Gastrocnemius medialis (tissue), 4 donors: ENCODE data around the gene EEF1A2. TPM values are rescaled to one million over a fixed set of nuclear protein-coding genes. Genes with fewer than 3 reads are reported as not detected.
"Not testable (repeated sequence)": the region's sequence is repeated elsewhere in the genome, so short reads cannot be mapped to it uniquely, and the experiment has no call there.

ENCODE experiments used
- ATAC-seq, 2 donors: fragments of 150-250 bp; one replicate each; pipeline ENCODE4 v1.9.1; 2016
- DNase-seq, 2 donors: peaks; one replicate each; pipeline ENCODE4 v3.0.0-alpha.2; 2019
- H3K27ac ChIP-seq, 4 donors: fragments of 200-600 bp; sonication (generic); 1 replicate in 1 of 4; 2 replicates in 3 of 4; pipeline ENCODE4 v1.5.1; 2016 to 2018; ENCODE audit warnings: mild to moderate bottlenecking in 2 of 4, moderate library complexity in 1 of 4
- H3K27me3 ChIP-seq, 3 donors: fragments of 200-600 bp; sonication (generic) in 2 of 3; 1 replicate in 1 of 3; 2 replicates in 2 of 3; pipeline versions ENCODE4 v1.5.1 to v1.6.0; 2016 to 2019; ENCODE audit warnings: mild to moderate bottlenecking in 1 of 3, moderate library complexity in 1 of 3
- H3K36me3 ChIP-seq, 2 donors: fragments of 200-600 bp; sonication (generic) in 1 of 2; one replicate each; pipeline ENCODE4 v1.5.1; 2017 to 2018
- H3K4me1 ChIP-seq, 2 donors: fragments of 200-600 bp; sonication (generic) in 1 of 2; one replicate each; pipeline ENCODE4 v1.5.1; 2016 to 2017; ENCODE audit warnings: mild to moderate bottlenecking in 2 of 2
- H3K4me3 ChIP-seq, 4 donors: fragments of 200-600 bp; sonication (generic) in 3 of 4; 1 replicate in 1 of 4; 2 replicates in 3 of 4; pipeline ENCODE4 v1.5.1; 2016 to 2019; ENCODE audit warnings: mild to moderate bottlenecking in 2 of 4
- H3K9me3 ChIP-seq, 3 donors: fragments of 200-600 bp; sonication (generic) in 2 of 3; 1 replicate in 1 of 3; 2 replicates in 2 of 3; pipeline ENCODE4 v1.5.1; 2016 to 2019
- POLR2A ChIP-seq, 2 donors: fragments of 450-650 bp; IDR thresholded peaks; one replicate each; pipeline ENCODE4 v1.6.1; 2017; ENCODE audit warnings: antibody characterized with exemption in 2 of 2, mild to moderate bottlenecking in 2 of 2, moderate library complexity in 2 of 2
- in situ Hi-C, 4 donors: fragments of 200-750 bp; cut with MboI; loops; one replicate each; pipeline versions ENCODE4 v1.15.0 to v1.8.0; 2017; ENCODE audit warnings: low sequenced_read_pairs in 4 of 4
- intact Hi-C: fragments of 100-400 bp; cut with DNase I; formaldehyde crosslinking; loops from one replicate; pipeline ENCODE4 v1.15.1; 2023; ENCODE audit warnings: low total_unique reads
- total RNA-seq, 4 donors: library from RNA; depleted of rRNA; stranded (reverse); fragments of >200 nt; gene quantifications; one replicate each; pipeline versions ENCODE4 v1.1.0 to v1.2.3, GENCODE V29; 2016
- TF ChIP-seq, protein P1 (sequence below), 5 experiments: fragments of 450-650 bp in 3 of 5; fragments of 200-600 bp in 2 of 5; sonication (generic) in 2 of 5; IDR thresholded peaks in 4 of 5; conservative IDR thresholded peaks in 1 of 5; 1 replicate in 4 of 5; 2 replicates in 1 of 5; pipeline ENCODE4 v1.5.1; 2016 to 2019; ENCODE audit warnings: antibody characterized with exemption in 5 of 5, mild to moderate bottlenecking in 3 of 5, moderate library complexity in 3 of 5

EEF1A2 gene
- total RNA-seq, 4 donors from 2014 or later = 1,736 to 2,603 (median 2,395) TPM

DNA sequence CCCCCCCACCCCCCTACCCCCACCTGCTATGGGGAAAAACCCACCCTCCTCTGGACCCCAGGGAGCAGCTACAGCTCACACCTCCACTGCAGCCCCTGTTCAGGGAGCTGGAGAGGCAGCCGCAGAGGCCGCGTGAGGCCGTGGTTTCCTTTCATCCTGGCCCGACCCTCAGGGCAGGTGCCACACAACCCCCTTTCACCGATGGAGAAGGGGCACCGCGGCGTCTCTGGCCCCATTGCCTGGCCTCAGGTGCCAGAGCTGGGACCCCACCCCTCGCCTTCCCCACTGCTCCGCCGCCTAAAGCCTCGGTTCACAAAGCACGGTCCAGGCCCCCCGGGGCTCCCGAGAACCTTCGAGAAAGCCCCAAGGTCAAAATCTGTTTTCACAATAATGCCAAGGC is 14.6 kb downstream of the EEF1A2 start:
- TF ChIP-seq POLR2A (IDR thresholded peaks at IDR 0.05) = no peak
- TF ChIP-seq, protein P1, sequence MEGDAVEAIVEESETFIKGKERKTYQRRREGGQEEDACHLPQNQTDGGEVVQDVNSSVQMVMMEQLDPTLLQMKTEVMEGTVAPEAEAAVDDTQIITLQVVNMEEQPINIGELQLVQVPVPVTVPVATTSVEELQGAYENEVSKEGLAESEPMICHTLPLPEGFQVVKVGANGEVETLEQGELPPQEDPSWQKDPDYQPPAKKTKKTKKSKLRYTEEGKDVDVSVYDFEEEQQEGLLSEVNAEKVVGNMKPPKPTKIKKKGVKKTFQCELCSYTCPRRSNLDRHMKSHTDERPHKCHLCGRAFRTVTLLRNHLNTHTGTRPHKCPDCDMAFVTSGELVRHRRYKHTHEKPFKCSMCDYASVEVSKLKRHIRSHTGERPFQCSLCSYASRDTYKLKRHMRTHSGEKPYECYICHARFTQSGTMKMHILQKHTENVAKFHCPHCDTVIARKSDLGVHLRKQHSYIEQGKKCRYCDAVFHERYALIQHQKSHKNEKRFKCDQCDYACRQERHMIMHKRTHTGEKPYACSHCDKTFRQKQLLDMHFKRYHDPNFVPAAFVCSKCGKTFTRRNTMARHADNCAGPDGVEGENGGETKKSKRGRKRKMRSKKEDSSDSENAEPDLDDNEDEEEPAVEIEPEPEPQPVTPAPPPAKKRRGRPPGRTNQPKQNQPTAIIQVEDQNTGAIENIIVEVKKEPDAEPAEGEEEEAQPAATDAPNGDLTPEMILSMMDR (IDR thresholded peaks at IDR 0.05 in 4 of 5, conservative IDR thresholded peaks at IDR 0.05 in 1 of 5) = no peak
- Histone ChIP-seq H3K4me1 (peaks cover 0 to 5% of the 10 kb centered on the region in 2 donors), H3K4me3 (no peak overlapping the region), H3K27ac (peak overlapping the region in 2 of 4 donors; percentile 6 to 16), H3K9me3 (no peaks in the 10 kb centered on the region), H3K36me3 (peaks cover 0 to 6% of the 10 kb centered on the region in 2 donors), H3K27me3 (peaks cover 2 to 12% (median 2%) of the 10 kb centered on the region in 3 donors)
- intact Hi-C loops (no loop called here), in situ Hi-C loops (no loop called here)
- ATAC-seq (peak in 1 of 2 donors; percentile 0), DNase-seq (no peak)

DNA sequence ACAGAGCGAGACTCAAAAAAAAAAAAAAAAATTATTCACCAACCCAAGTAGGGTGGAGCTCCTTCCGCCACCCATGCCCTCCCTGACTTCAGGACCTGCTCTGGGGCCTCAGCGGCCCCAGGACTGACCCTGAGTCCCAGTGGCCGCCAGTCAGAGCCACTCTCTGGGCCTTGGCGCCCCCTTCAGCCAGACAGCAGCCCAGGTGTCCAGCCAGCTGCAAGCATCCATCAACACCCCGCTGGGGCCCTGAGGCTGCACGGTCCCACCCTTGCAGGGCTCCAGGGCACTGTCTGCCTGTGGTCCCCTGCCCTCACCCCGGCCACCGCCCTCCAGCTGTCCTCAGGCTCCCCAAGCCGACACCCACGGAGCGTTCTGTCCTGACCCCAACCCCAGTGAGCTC is 15.0 kb downstream of the EEF1A2 start:
- peak in 1 of 2 donors; percentile 56 for DNase-seq
- H3K4me1 ChIP-seq = peaks cover 0 to 5% of the 10 kb centered on the region in 2 donors
- H3K27ac ChIP-seq = no peak overlapping the region
- no peak overlapping the region for H3K4me3 ChIP-seq
- in situ Hi-C loops = no loop called here
- H3K36me3 ChIP-seq = peaks cover 0 to 2% of the 10 kb centered on the region in 2 donors
- intact Hi-C loops = no loop called here
- peak; percentile 10 for ATAC-seq
- no peaks in the 10 kb centered on the region for H3K9me3 ChIP-seq
- peaks cover 6 to 16% (median 6%) of the 10 kb centered on the region in 3 donors for H3K27me3 ChIP-seq
- TF ChIP-seq, protein P1 (IDR thresholded peaks at IDR 0.05 in 4 of 5, conservative IDR thresholded peaks at IDR 0.05 in 1 of 5) = no peak

DNA sequence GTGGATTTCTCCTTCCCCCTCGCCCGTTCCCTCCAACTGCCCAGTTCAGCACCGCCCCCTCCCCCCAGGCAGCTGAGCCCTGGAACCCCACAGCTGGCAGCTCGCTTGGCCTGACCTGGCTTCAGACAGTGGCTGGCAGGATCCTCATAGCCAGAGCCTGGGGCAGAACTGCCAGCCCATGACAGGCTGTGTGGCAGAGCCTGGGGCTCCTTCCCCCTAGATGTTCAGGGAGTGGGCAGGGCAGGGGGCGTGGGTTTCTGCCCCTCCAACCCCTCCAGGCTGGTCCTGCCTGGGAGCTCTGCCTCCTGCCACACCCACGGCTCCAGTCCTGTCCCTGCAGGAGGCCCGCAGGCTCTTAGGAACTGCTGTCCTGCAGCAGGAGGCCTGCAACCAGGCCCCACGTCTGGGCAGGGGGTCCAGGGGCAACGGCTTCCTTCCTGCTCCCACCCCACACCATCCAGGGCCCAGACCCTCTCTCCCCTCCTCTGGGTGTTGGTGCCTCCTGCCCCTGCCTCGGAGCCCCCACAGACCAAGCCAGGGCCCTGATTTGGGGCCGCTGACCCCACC is 16.8 kb downstream of the EEF1A2 start:
- no peaks in the 10 kb centered on the region for H3K4me1 ChIP-seq
- peaks cover 15 to 34% (median 15%) of the 10 kb centered on the region in 3 donors for H3K27me3 ChIP-seq
- no peaks in the 10 kb centered on the region for H3K9me3 ChIP-seq
- in situ Hi-C loops = no loop called here
- H3K4me3 ChIP-seq = no peak overlapping the region
- no peak overlapping the region for H3K27ac ChIP-seq
- intact Hi-C loops = no loop called here
- DNase-seq = no peak
- H3K36me3 ChIP-seq = no peaks in the 10 kb centered on the region
- TF ChIP-seq POLR2A (IDR thresholded peaks at IDR 0.05) = no peak
- TF ChIP-seq, protein P1 (IDR thresholded peaks at IDR 0.05 in 4 of 5, conservative IDR thresholded peaks at IDR 0.05 in 1 of 5) = no peak
- ATAC-seq = peak in 1 of 2 donors; percentile 1

- in situ Hi-C loops = no loop called here
- Histone ChIP-seq H3K36me3 (no peaks in the 10 kb centered on the region), H3K27me3 (peaks cover 15 to 40% (median 15%) of the 10 kb centered on the region in 3 donors), H3K4me3 (no peak overlapping the region), H3K27ac (no peak overlapping the region), H3K4me1 (no peaks in the 10 kb centered on the region), H3K9me3 (no peaks in the 10 kb centered on the region)
- TF ChIP-seq, protein P1 (IDR thresholded peaks at IDR 0.05 in 4 of 5, conservative IDR thresholded peaks at IDR 0.05 in 1 of 5) = no peak
- peak in 1 of 2 donors; percentile 19 for TF ChIP-seq POLR2A (IDR thresholded peaks at IDR 0.05)
- peak in 1 of 2 donors; percentile 1 for ATAC-seq
- intact Hi-C loops = no loop called here
- no peak for DNase-seq
Measured at GRCh38 chr20:63481503-63481902, 17.4 kb downstream of the EEF1A2 start.

DNA sequence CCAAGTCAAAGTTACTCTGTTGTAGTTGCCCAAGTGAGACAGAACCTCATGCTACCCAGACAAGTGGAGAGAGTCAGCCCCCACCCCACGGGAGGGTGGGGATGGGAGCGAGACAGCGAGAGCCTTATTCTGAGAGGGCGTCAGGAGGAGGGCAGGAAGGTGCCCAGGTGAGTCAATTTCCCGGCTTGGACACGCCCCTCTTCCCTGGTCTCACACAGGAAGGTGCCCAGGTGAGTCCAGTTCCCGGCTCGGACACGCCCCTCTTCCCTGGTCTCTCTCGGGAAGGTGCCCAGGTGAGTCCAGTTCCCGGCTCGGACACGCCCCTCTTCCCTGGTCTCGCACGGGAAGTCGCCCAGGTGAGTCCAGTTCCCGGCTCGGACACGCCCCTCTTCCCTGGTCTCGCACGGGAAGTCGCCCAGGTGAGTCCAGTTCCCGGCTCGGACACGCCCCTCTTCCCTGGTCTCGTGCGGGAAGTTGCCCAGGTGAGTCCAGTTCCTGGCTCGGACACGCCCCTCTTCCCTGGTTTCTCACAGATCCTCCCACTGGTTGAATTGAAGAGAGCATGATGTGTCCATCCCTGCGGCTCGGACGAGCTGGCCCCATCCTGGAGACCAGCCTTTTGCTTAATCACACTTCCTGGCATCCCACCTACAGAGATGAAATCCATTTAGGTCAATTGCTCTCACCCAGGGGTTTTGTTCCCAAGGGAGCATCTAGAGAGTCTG is 19.0 kb downstream of the EEF1A2 start:
- H3K4me1 ChIP-seq, H3K36me3 ChIP-seq, H3K4me3 ChIP-seq, intact Hi-C loops, in situ Hi-C loops, H3K9me3 ChIP-seq, H3K27ac ChIP-seq, ATAC-seq: not testable (repeated sequence)
- DNase-seq = peak in 1 of 2 donors; percentile 38
- H3K27me3 ChIP-seq = peaks cover 28 to 51% (median 29%) of the 10 kb centered on the region in 3 donors
